Right renal pelvis (tissue), 4 donors: ENCODE results near the gene MICOS13. TPM values are rescaled to one million over a fixed set of nuclear protein-coding genes. Genes with fewer than 3 reads are reported as not detected.
"Not testable (repeated sequence)": the region's sequence is repeated elsewhere in the genome, so short reads cannot be mapped to it uniquely, and the experiment has no call there.

Source experiments
- DNase-seq, 4 donors: peaks; one replicate each; pipeline ENCODE4 v3.0.0-alpha.2; 2013; ENCODE audit warnings: low read depth in 4 of 4, low spot score in 3 of 4, missing footprints in 1 of 4
- polyA plus RNA-seq, 4 donors: library from polyadenylated mRNA; unstranded; fragments of 120-200 nt; gene quantifications; one replicate each; pipeline ENCODE4 v1.2.1, GENCODE V29; 2013; ENCODE audit not compliant: insufficient read length in 4 of 4

MICOS13 gene
- polyA plus RNA-seq, 4 donors: 34.0 to 57.9 (median 38.4) TPM

- not testable (repeated sequence) for DNase-seq
Measured at GRCh38 chr19:5688262-5688881, 8.1 kb upstream of the MICOS13 start.

GRCh38 chr19:5687360-5688198 is 7.3 kb upstream of the MICOS13 start:
- DNase-seq: no peak

- peak; percentile 84 to 87 (median 85) for DNase-seq
Measured at GRCh38 chr19:5686647-5687359, 6.5 kb upstream of the MICOS13 start.

GRCh38 chr19:5686326-5686646 is 6.0 kb upstream of the MICOS13 start:
- DNase-seq: no peak

GRCh38 chr19:5684694-5685430 is 4.5 kb upstream of the MICOS13 start:
- DNase-seq: no peak

DNA sequence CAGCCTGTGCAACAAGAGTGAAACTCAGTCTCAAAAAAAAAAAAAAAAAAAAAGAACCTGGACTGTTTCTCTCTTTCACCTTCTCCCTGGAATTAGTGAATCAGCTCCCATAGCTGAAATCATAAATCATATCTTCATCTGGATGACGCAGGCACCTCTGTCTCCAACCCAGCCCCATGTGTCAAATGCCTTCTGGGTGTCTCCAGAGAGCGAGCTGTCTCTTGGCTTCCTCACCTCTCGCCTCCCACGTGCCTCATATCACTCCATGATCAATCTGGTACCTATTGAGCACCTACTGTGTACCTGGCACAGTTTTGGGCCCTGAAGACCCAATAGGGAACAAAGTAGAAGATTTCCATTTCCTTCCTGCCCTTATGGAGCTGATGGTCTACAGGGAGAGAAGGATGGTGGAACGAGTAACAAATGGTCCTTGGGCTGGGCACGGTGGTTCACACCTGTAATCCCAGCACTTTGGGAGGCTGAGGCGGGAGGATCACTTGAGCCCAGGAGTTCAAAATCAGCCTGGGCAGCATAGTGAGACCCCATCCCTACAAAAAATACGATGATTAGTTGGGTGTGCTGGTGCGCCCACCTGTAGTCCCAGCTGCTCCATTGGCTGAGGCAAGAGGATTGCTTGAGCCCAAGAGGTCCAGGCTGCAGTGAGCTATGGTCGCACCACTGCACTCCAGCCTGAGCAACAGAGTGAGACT is 3.0 kb upstream of the MICOS13 start:
- no peak for DNase-seq

DNA sequence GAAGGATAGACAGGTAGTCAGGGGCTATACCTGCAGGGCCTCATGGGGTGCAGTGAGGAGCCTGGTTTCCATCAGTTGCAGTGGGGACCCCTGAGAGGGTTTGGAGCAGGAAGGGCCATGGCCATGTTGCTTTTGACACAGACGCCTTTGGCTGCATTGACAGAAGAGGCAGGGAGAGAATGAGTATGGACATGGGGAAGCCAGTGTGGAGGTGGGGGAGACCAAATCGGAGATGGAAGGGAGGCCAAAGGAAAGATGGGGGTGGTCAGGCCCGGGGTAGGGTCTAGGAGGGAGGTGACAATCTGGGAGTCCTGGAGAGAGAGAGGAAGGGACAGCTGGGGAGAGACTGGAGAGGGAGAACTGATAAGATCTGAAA is 1.8 kb upstream of the MICOS13 start:
- DNase-seq: no peak

- no peak for DNase-seq
Measured at GRCh38 chr19:5681391-5682106, 1.2 kb upstream of the MICOS13 start.

DNA sequence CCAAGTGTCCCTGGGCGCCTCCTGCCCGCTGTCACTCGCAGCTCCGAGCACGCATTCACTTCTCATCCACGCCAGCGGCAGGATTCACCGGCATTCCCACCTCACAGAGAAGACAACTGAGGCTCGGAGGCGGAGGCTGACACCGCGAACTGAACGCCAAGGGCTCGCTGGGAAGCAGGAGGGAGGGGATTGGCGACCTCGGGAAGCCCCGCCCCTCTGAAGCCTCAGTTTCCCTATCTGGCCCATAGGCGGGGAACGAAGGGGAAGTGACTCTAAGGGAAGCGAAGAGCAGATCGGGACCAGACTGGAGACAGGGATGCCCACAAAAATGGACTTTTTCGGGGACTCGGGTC is 256 bp downstream of the MICOS13 start:
- DNase-seq: no peak

DNA sequence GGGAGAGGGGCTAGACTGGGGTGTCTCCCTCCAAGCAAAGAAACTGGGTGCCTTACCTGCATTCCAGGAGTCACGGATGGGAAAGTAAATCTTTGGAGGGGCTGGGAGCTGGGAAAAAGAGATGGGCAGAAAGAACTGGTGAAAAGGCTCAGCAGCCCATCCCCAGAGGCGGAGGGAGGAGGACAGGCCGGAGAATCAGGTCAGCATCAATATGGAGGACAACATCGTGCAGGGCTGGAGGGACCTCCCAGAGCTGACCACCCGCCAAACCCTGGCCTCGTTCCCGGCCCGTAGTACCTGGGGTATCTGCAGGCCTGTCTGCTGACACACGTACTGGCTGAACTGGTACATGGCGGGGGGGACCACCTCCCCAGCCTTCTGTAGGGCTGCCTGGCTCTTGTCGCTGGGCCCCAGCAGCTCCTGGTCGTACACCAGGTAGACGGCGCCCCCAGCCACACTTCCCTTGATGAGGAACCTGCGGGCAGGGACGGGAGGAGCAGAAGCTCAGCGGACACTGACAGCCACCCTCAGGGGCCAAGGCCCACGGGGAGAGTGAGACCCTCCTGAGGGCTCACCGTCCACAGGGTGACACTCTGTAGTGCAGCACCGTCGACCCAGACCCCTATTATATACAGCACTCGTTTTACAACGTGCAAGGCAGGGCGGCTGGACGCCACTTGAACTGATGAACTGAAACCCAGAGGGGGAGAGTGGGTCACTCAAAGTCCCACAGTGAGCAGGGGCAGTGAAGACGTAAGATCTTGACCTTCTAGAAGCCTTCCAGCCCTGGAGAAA is 830 bp downstream of the MICOS13 start:
- DNase-seq: no peak

DNA sequence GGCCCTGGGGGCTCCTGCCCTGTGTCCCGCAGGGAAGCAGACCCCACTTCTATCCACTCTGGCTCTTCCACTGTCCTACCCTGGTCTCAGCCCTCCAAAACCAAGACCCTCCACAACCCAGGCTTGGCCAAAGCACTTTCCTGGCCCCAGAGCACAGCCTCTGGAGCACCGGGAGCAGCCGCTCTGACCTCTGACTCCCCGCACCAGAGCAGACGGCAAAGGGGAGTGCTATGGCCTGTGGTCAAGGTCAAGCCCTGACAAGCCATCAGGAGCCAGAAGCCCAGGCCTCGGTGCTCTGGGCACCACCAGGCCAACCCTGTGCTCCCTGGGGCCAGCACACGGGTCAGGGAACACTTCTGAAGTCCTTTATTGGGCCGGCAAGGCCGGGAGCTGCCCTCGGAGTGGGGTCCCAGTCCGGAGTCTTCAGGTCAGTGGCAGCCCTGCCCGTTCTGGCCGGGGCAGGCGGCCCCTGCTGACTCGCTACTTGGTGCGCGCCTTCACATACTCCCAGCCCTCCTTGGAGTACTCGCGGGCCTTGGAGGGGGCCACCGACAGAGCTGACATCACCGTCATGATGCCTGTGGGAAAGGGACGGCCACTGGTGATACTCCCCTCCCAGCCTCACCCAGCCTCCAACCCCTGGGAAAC is 2.1 kb downstream of the MICOS13 start:
- DNase-seq: no peak

- no peak for DNase-seq
Measured at GRCh38 chr19:5677580-5677979, 2.7 kb downstream of the MICOS13 start.

DNA sequence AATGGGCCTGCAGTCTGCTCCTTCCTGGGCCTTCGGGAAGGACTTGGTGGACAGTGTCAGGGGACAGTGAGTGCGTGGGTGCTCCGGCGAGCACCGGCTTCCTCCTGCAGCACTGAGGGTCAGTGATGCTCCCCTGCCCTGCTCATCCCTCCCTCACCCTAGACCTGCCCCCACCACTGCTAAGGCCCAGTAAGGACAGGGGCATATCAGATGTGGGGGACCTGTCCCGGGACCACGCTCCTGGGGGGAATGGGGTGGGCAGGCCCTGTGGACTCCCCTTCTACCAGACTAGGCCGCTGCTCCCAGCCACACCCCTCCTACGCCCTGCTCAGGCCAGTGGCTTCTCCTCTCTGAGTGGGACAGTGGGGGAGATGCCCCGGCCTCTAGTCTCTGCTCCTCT is 3.2 kb downstream of the MICOS13 start:
- no peak for DNase-seq

- DNase-seq: no peak
Measured at GRCh38 chr19:5676772-5677105, 3.6 kb downstream of the MICOS13 start.

GRCh38 chr19:5676105-5676771 is 4.1 kb downstream of the MICOS13 start:
- no peak for DNase-seq

DNA sequence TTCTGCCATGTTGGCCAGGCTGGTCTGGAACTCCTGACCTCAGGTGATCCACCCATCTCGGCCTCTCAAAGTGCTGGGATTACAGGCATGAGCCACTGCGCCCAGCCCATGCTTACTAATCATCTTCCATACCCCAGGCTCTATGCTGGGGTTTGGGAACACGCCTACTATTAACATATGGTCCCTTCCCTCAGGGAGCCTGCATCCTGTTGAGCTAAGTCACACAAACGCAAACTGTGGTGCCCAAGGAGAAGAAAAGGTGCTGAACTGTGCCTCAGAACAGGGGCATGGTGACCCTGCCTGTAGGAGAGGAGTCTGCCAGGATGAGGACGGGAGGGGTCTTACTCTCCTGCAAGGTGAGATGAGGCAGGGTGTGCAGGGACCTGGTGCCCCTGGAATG is 5.6 kb downstream of the MICOS13 start:
- no peak for DNase-seq

DNA sequence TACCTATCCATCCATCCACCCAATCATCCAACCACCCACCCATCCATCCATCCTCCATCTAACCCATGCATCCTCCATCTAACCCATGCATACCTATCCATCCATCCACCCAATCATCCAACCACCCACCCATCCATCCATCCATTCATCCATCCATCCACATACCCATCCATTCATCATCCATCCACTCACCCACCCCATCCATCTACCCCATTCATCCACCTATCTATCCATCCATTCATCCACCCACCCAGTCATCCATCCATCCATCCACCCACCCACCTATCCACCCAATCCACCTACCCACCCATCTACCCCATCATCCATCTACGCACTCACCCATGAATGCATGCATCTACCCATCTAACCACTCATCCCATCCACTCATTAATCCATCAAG is 6.6 kb downstream of the MICOS13 start:
- no peak for DNase-seq
